HepG2 (cell line): ENCODE measurements around the gene EPB41L3.

ENCODE experiments used
- CTCF ChIP-seq: sonication (generic); formaldehyde crosslinking; IDR thresholded peaks from 2 replicates; pipeline ENCODE4 v1.5.0; 2020; ENCODE audit warnings: mild to moderate bottlenecking, missing genetic modification reagents, moderate library complexity
- HOXA9 ChIP-seq: sonication (generic); formaldehyde crosslinking; IDR thresholded peaks from 2 replicates; pipeline ENCODE4 v1.8.1; 2022; ENCODE audit warnings: missing genetic modification reagents, mild to moderate bottlenecking, moderate library complexity, borderline replicate concordance
- MEIS2 ChIP-seq: sonication (generic); formaldehyde crosslinking; IDR thresholded peaks from 2 replicates; pipeline ENCODE4 v1.9.0; 2021; ENCODE audit warnings: mild to moderate bottlenecking, missing genetic modification reagents
- POLR2A ChIP-seq, 2 experiments: IDR thresholded peaks; 2 replicates each; pipeline ENCODE4 v1.6.1; 2011; ENCODE audit warnings: low read depth in 2 of 2, low read length in 2 of 2, mild to moderate bottlenecking in 1 of 2, moderate library complexity in 1 of 2; ENCODE audit not compliant: insufficient read depth in 1 of 2
- RAD51 ChIP-seq: fragments of 450-650 bp; IDR thresholded peaks from 2 replicates; pipeline ENCODE4 v1.6.1; 2016; ENCODE audit warnings: borderline replicate concordance
- RBAK ChIP-seq: sonication (generic); formaldehyde crosslinking; IDR thresholded peaks from 2 replicates; pipeline ENCODE4 v1.5.1; 2020; ENCODE audit warnings: mild to moderate bottlenecking, missing genetic modification reagents
- SMC3 ChIP-seq: IDR thresholded peaks from 2 replicates; pipeline ENCODE4 v1.6.1; 2011; ENCODE audit warnings: low read length, improper control_type of control experiment
- ZBTB26 ChIP-seq: IDR thresholded peaks from 2 replicates; pipeline ENCODE4 v1.6.1; 2016; ENCODE audit warnings: missing compliant biosample characterization, missing genetic modification reagents, borderline replicate concordance
- ZEB1 ChIP-seq: IDR thresholded peaks from 2 replicates; pipeline ENCODE4 v1.6.1; 2012; ENCODE audit warnings: mild to moderate bottlenecking, low read depth, inconsistent platforms; ENCODE audit not compliant: insufficient replicate concordance
- ZNF138 ChIP-seq: sonication (generic); formaldehyde crosslinking; IDR thresholded peaks from 2 replicates; pipeline ENCODE4 v1.5.0; 2020; ENCODE audit warnings: mild to moderate bottlenecking, low read depth, missing genetic modification reagents
- ZNF747 ChIP-seq: sonication (generic); formaldehyde crosslinking; IDR thresholded peaks from 2 replicates; pipeline ENCODE4 v1.8.1; 2023; ENCODE audit warnings: missing genetic modification reagents, mild to moderate bottlenecking, borderline replicate concordance
- ZNF878 ChIP-seq: sonication (generic); formaldehyde crosslinking; IDR thresholded peaks from 2 replicates; pipeline ENCODE4 v1.8.1; 2023; ENCODE audit warnings: mild to moderate bottlenecking, missing genetic modification reagents, moderate library complexity

GRCh38 chr18:5365443-5365842 is 178.4 kb downstream of the EPB41L3 start:
- TF ChIP-seq ZNF878 (CRISPR knock-in tag): no peak
- TF ChIP-seq MEIS2 (CRISPR knock-in tag): no peak
- TF ChIP-seq ZNF138 (CRISPR knock-in tag): no peak
- TF ChIP-seq CTCF (CRISPR knock-in tag): no peak
- no peak for TF ChIP-seq ZBTB26 (CRISPR knock-in tag)
- no peak for TF ChIP-seq HOXA9 (CRISPR knock-in tag)
- TF ChIP-seq SMC3: no peak
- TF ChIP-seq RBAK (CRISPR knock-in tag): no peak
- TF ChIP-seq POLR2A (IDR thresholded peaks at IDR 0.05; ENCODE audit: insufficient read depth in 1 of 2, low read depth in 2 of 2, low read length in 2 of 2): no peak
- no peak for TF ChIP-seq ZNF747 (CRISPR knock-in tag)
- TF ChIP-seq RAD51: no peak
- no peak for TF ChIP-seq ZEB1
